HG02610 (cell line): Measurements from ENCODE around the gene RASAL2.
"Not testable (repeated sequence)": the region's sequence is repeated elsewhere in the genome, so short reads cannot be mapped to it uniquely, and the experiment has no call there.

Source experiments
- ATAC-seq: cut with Tn5 transposase; IDR thresholded peaks from one replicate; pipeline ENCODE4 v1.9.1; 2021; ENCODE audit warnings: mild to moderate bottlenecking, moderate library complexity; ENCODE audit not compliant: unreplicated experiment

RASAL2 gene

GRCh38 chr1:178066908-178067614, 26.8 kb upstream of the RASAL2 start:
- peak; percentile 98 for ATAC-seq

DNA sequence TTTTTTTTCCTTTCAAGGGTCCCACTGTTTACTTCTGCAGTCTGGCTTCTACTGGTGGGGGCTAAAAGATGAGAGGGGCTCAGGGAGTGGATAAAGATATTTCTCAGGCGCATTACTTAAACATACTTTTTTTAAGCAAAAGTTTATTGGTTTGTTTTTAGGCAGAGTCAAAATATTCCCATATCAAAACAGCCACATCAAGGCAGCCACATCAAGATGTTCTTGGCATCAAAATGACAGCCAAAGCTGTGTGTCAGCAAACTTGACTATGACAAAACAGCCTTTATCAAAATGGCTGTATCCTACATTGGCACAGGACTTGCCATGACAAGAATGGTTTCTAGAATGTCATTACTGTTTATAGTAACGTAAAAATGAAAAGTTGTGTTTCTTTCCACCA, 22.1 kb upstream of the RASAL2 start:
- no peak for ATAC-seq

- no peak for ATAC-seq
These were observed 21.6 kb upstream of the RASAL2 start for GRCh38 chr1:178072326-178072725.

DNA sequence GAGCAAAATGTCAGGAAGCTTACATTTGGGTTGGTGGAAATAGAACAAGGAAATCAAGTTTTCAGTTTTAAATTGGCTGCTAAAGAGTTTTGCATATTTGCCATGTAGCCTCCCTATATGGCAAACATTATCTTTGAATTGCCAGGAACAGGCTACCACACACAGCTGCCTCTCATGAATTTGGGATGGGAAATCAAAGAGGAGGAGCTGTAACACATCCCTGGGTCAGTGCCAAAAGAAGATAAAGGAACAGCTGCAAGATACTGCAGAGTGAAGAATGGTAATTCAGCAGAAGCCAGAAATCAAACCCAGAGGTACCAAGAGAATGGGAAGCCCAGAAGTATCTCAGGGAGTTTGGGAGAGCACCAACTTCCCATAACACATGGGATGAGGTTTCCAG, 18.6 kb upstream of the RASAL2 start:
- no peak for ATAC-seq

DNA sequence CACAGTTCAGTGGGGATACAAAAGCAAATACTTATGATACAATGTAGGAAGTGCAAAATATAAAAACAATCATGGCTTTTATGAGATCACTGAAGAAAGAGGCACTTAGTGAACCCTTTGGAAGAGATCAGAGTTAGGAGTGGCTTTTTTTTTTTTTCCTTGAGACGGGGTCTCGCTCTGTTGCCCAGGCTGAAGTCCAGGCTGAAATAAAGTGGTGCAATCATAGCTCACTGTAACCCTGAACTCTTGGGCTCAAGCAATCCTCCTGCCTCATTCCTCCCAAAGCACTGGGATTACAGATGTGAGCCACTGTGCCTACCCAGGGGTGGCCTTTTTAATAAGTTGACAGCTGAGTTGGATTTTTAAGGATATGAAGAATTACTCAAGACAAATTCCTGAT, 17.3 kb upstream of the RASAL2 start:
- ATAC-seq: no peak

DNA sequence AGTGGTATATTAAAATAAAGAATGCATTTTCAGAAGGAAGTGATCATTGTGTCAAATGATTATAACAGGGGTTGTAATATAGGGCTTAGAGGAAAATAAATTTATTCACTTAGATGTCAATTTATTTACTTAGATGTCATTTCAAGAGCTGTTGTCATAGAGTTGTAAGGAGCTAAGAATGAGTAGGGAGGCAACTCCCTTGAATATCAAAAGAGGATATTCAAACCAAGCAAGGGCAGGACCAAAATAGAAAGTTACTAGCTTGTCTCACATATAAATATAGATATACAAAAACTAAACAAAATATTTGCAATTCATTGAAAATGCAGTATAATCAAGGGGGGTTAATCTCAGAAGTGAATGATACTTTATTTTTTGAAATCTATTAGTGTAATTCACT, 16.0 kb upstream of the RASAL2 start:
- no peak for ATAC-seq

GRCh38 chr1:178086294-178086693, 7.6 kb upstream of the RASAL2 start:
- no peak for ATAC-seq

DNA sequence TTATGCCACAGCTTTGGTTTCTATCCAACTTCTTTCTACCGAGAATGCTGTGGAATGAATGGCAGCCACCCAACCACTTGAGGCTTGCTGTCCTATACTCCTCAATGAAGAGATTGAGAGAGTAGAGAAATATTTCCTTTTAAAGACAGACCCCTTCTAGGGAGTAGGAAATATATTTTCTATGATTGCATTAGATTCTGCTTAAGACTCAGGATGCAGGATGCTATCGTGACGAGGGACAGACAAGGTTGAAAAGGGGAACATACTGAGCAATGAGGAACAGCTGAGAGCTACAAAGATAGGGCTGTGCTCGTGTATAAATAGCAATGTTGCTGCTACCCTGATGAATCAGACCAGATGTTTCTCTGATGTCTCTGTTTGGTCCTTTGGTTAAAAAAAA, 7.1 kb upstream of the RASAL2 start:
- no peak for ATAC-seq

DNA sequence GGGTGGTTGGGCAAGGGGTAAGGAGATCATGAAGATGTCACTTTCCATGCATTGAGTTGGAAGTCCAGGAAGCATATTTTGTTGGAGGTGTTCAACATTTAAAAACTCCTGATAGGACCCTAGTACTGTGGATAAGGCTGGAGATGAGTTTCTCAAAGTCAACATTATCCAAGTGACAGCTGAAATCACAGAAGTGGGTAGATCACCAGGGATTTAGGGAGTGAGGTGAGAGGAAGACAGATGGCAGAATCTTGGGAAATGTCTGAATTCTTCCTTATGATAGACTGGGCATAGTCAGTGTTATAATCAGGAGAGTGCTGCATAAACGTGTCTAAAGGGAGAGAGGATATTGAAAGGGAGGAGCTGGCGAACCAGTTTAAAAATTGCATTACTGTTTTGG, 5.3 kb upstream of the RASAL2 start:
- no peak for ATAC-seq

DNA sequence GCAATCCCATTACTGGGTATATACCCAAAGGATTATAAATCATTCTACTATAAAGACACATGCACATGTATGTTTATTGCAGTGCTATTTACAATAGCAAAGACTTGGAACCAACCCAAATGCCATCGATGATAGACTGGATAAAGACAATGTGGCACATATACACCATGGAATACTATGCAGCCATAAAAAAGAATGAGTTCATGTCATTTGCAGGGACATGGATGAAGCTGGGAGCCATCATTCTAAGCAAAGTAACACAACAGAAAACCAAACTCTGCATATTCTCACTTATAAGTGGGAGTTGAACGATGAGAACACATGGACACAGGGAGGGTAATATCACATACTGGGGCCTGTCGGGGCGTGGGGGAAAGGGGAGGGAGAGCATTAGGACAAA, 2.5 kb upstream of the RASAL2 start:
- ATAC-seq: not testable (repeated sequence)

- no peak for ATAC-seq
These were observed 1.7 kb upstream of the RASAL2 start for GRCh38 chr1:178091986-178092745.

DNA sequence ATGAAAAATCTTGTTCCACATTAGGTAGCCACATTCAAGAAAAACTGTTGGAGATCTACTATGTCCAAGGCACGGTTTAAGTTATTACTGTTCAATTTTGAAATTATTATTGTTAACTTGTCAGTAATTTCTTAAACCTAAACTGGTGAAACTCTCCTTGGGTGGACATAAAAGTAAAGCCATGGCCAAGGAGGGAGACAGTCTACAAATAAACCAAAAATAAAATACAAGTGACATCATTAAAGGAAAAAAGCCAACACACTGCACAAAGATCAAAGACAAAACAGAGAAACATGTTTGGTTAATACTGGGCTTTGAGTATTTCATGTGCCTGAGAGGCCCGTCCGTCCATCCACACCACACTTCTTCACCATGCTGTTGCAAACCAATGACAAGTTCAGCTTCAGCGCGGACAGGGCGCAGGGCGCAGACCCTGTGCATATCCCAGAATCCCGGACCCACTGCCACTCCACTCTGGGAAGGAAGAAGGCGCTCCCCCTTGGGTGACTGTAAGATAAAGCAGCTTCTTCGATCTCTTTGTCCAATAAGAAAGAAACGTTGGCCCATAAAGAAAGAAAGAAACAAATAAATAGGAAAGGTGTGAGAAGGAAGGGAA, 918 bp upstream of the RASAL2 start:
- no peak for ATAC-seq

- ATAC-seq: peak; percentile 82
These were observed 382 bp upstream of the RASAL2 start for GRCh38 chr1:178093494-178093950.

GRCh38 chr1:178094739-178095645, 1.1 kb downstream of the RASAL2 start:
- no peak for ATAC-seq

DNA sequence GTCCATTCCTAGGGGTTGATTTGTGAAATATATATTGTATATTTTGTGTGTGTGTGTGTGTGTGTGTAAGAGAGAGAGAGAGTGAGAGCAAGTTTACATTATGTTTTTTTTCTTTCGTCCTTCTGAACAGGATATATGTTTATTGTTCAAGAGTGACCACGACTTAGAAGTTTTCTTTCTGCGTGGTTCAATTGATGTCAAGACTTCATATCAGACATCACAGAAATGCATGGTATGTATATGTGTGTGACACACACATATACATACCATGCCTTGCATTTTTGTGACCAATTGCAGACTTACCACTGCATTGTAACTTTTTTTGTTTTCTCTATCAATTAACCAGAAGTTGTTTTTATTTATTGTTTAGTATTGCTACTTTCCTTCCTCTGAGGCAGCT, 2.5 kb downstream of the RASAL2 start:
- ATAC-seq: no peak

DNA sequence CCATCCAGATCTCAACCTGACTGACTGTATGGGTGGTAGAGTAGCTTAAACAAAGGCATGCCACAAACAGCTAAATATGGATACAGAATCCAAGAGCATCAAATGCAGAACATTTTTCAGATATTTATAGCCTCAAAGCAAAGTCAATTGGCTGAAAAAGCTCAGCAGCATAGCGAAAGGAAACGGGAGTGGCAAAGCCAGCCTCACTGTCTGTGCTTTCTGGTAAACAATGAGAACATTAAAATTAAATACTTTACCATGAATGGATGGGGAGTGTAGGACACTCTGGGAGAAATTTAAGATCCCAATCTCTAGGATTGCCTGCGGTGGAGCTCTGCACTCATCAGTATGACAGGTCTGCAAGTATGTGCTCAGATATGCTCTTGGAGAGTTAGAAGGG, 4.4 kb downstream of the RASAL2 start:
- no peak for ATAC-seq

- no peak for ATAC-seq
These were observed 7.3 kb downstream of the RASAL2 start for GRCh38 chr1:178101266-178101630.

GRCh38 chr1:178101654-178102053, 7.8 kb downstream of the RASAL2 start:
- no peak for ATAC-seq

GRCh38 chr1:178102218-178102617, 8.3 kb downstream of the RASAL2 start:
- no peak for ATAC-seq

DNA sequence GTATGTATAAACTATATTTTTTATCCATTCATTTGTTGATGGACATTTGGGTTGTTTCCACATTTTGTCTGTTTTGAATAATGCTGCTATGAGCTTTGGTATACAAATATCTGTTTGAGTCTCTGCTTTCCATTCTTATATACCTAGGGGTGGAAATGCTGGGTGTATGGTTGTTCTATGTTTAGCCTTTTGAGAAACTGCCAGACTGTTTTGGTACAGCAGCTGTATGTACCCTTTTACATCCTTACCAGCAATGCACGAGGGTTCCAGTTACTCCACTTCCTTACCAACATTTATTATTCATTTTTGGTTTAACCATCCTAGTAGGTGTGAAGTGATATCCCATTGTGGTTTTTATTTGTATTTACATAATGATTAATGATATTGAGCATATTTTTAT, 13.9 kb downstream of the RASAL2 start:
- no peak for ATAC-seq
